HepG2 (cell line): ENCODE data around the gene SULT2B1. TPM values are rescaled to one million over a fixed set of nuclear protein-coding genes. Genes with fewer than 3 reads are reported as not detected.

Experiments used
- ATAC-seq: fragments of 200-7000 bp; cut with Tn5 transposase; 3 replicates; pipeline ENCODE4 v1.9.1; 2020; ENCODE audit warnings: mild to moderate bottlenecking, moderate library complexity
- BruUV-seq: library from RNA; stranded (reverse); fragments of 400-500 nt; replicated peaks from 2 replicates; lab custom pipeline; 2021; lab: Mats Ljungman, UMichigan
- CTCF ChIA-PET: fragments of 300-600 bp; formaldehyde crosslinking; extraction: SDS; loops from one replicate; lab custom pipeline; 2021; ENCODE audit warnings: low total read pairs, inconsistent platforms, low intra/inter-chr PET ratio; lab: Yijun Ruan, JAX
- POLR2A ChIA-PET: fragments of 350-600 bp; sonication (Branson Sonifier 250); formaldehyde crosslinking; loops from one replicate; lab custom pipeline; 2020; ENCODE audit warnings: antibody characterized with exemption, inconsistent platforms; lab: Yijun Ruan, JAX
- DNase-seq: peaks from one replicate; pipeline ENCODE4 v3.0.0-alpha.2; 2015; ENCODE audit warnings: low spot score
- FAIRE-seq: peaks from 3 replicates; lab custom pipeline; 2011; peaks lifted over from hg19 to GRCh38; lab: Jason Lieb, UNC
- H2AFZ ChIP-seq: one replicate; pipeline ENCODE4 v1.6.1; 2011; ENCODE audit warnings: low read length, inconsistent platforms
- H3K27ac ChIP-seq: fragments of 300-600 bp; 3 replicates; pipeline ENCODE4 v1.8.0; 2011; ENCODE audit warnings: mixed run types, mild to moderate bottlenecking, mixed read lengths, low read length, inconsistent platforms; ENCODE audit not compliant: insufficient read depth; ENCODE audit errors: extremely low read length
- H3K27me3 ChIP-seq, 2 experiments: fragments of 200-600 bp in 1 of 2; 2 replicates in 1 of 2; 3 replicates in 1 of 2; pipeline versions ENCODE4 v1.6.0 to v1.8.0; 2011; ENCODE audit warnings: low read length in 2 of 2, mild to moderate bottlenecking in 2 of 2, moderate library complexity in 2 of 2, inconsistent platforms in 1 of 2; ENCODE audit not compliant: insufficient read depth in 2 of 2, control insufficient read depth in 1 of 2
- H3K36me3 ChIP-seq, 2 experiments: fragments of 200-600 bp in 1 of 2; replicated peaks in 1 of 2; 2 replicates in 1 of 2; 3 replicates in 1 of 2; pipeline versions ENCODE4 v1.5.1 to v1.8.0; 2011; ENCODE audit warnings: low read length in 2 of 2, inconsistent platforms in 1 of 2; ENCODE audit not compliant: insufficient read depth in 2 of 2, control insufficient read depth in 1 of 2
- H3K4me1 ChIP-seq: 2 replicates; pipeline ENCODE4 v1.5.1; 2012; ENCODE audit warnings: low read length, inconsistent platforms; ENCODE audit not compliant: insufficient read depth
- H3K4me2 ChIP-seq: 2 replicates; pipeline ENCODE4 v1.6.0; 2011; ENCODE audit warnings: low read depth, low read length, inconsistent platforms
- H3K4me3 ChIP-seq, 3 experiments: fragments of 200-600 bp in 1 of 3; sonication (generic), shearing (Covaris generic) in 1 of 3; replicated peaks in 1 of 3; 2 replicates each; pipeline ENCODE4 v1.5.1; 2011 to 2016; ENCODE audit warnings: low read length in 3 of 3, inconsistent platforms in 2 of 3, low read depth in 2 of 3, mild to moderate bottlenecking in 2 of 3, control low read depth in 1 of 3, mixed read lengths in 1 of 3; ENCODE audit not compliant: insufficient read depth in 1 of 3
- H3K79me2 ChIP-seq: one replicate; pipeline ENCODE4 v1.6.1; 2011; ENCODE audit warnings: low read length, inconsistent platforms; ENCODE audit not compliant: insufficient read depth
- H3K9ac ChIP-seq: 2 replicates; pipeline ENCODE4 v1.6.0; 2011; ENCODE audit warnings: mild to moderate bottlenecking, low read depth, low read length, inconsistent platforms; ENCODE audit not compliant: insufficient read depth
- H3K9me3 ChIP-seq: 2 replicates; pipeline ENCODE4 v1.5.1; 2012; ENCODE audit warnings: mild to moderate bottlenecking, low read length
- H4K20me1 ChIP-seq: 2 replicates; pipeline ENCODE4 v1.6.0; 2011; ENCODE audit warnings: inconsistent platforms, mild to moderate bottlenecking, low read length, moderate library complexity; ENCODE audit not compliant: insufficient read depth
- SP5 ChIP-seq: IDR thresholded peaks from 2 replicates; pipeline ENCODE4 v1.6.1; 2016; ENCODE audit warnings: low read depth, borderline replicate concordance
- ZBTB7B ChIP-seq: sonication (generic); formaldehyde crosslinking; IDR thresholded peaks from 2 replicates; pipeline ENCODE4 v1.4.0; 2020; ENCODE audit warnings: missing genetic modification reagents
- ZFP1 ChIP-seq: IDR thresholded peaks from 2 replicates; pipeline ENCODE4 v1.6.1; 2016
- ZNF17 ChIP-seq: sonication (generic); formaldehyde crosslinking; IDR thresholded peaks from 2 replicates; pipeline ENCODE4 v1.5.0; 2020; ENCODE audit warnings: mild to moderate bottlenecking, missing genetic modification reagents
- ZNF780A ChIP-seq: sonication (generic); formaldehyde crosslinking; IDR thresholded peaks from 2 replicates; pipeline ENCODE4 v1.8.0; 2022; ENCODE audit warnings: mild to moderate bottlenecking, missing genetic modification reagents, moderate library complexity
- WGBS: methylation state at CpG from one replicate; pipeline ENCODE4 v1.1.6; 2017; ENCODE audit warnings: low lambda C conversion rate; 5-methylcytosine and 5-hydroxymethylcytosine counted together
- in situ Hi-C: cut with HindIII; loops from 2 replicates; pipeline ENCODE4 v1.10.0; 2017; ENCODE audit warnings: low pct_unique_long_range_greater_than_20kb; ENCODE audit not compliant: extremely low pct_ligation_motif_present
- intact Hi-C: fragments of 100-400 bp; cut with micrococcal nuclease; formaldehyde crosslinking; loops from one replicate; pipeline ENCODE4 v1.10.0; 2022; ENCODE audit not compliant: unreplicated experiment
- polyA plus RNA-seq, 8 experiments: library from polyadenylated mRNA; depleted of rRNA in 3 of 8; stranded (reverse) in 7 of 8; unstranded in 1 of 8; fragments of >200 nt; fragmentation: Illumina TruSeq in 4 of 8; extraction: Trizol in 4 of 8; gene quantifications; 2 replicates each; pipeline versions ENCODE4 v1.2.1 to v1.2.3, GENCODE V29; 2011 to 2016; ENCODE audit warnings: low read depth in 4 of 8, missing spikeins in 1 of 8, mixed read lengths in 1 of 8; ENCODE audit not compliant: insufficient read depth in 1 of 8
- total RNA-seq, 5 experiments: library from RNA; depleted of rRNA; stranded (reverse); fragments of >200 nt; fragmentation: Illumina TruSeq; extraction: Trizol; gene quantifications; 2 replicates each; pipeline ENCODE4 v1.2.3, GENCODE V29; 2016; ENCODE audit warnings: low read depth in 1 of 5
- TF ChIP-seq, protein P1 (sequence below): sonication (generic); formaldehyde crosslinking; IDR thresholded peaks from 2 replicates; pipeline ENCODE4 v1.5.0; 2020; ENCODE audit warnings: mild to moderate bottlenecking, missing genetic modification reagents, moderate library complexity
- TF ChIP-seq, protein P2 (sequence below): sonication (generic); formaldehyde crosslinking; IDR thresholded peaks from 2 replicates; pipeline ENCODE4 v1.4.0; 2020; ENCODE audit warnings: missing genetic modification reagents

Gene SULT2B1
- total and polyA plus RNA-seq, 2 of the 13 experiments (the other 11 are each of a cell fraction or from before 2014, with no cell fraction given) = 0.13 TPM; not detected in 1

GRCh38 chr19:48591021-48591420 is 39.0 kb downstream of the SULT2B1 start:
- Histone ChIP-seq H3K79me2 (no peaks in the 10 kb centered on the region), H3K27ac (no peak overlapping the region), H2AFZ (no peak overlapping the region), H4K20me1 (no peaks in the 10 kb centered on the region), H3K36me3 (no peaks in the 10 kb centered on the region), H3K9ac (no peak overlapping the region), H3K27me3 (peaks cover 1 to 3% of the 10 kb centered on the region in 2 experiments; a peak in 2 of 5 replicates), H3K4me2 (no peak overlapping the region), H3K9me3 (no peaks in the 10 kb centered on the region), H3K4me1 (peaks cover 8% of the 10 kb centered on the region; the same call in 1 of the 2 replicates), H3K4me3 (no peak overlapping the region)
- FAIRE-seq = no peak
- TF ChIP-seq SP5 (CRISPR knock-in tag) (no peak), ZFP1 (CRISPR knock-in tag) (no peak), ZNF17 (CRISPR knock-in tag) (no peak), ZNF780A (CRISPR knock-in tag) (no peak), ZBTB7B (CRISPR knock-in tag) (no peak)
- TF ChIP-seq, protein P1, sequence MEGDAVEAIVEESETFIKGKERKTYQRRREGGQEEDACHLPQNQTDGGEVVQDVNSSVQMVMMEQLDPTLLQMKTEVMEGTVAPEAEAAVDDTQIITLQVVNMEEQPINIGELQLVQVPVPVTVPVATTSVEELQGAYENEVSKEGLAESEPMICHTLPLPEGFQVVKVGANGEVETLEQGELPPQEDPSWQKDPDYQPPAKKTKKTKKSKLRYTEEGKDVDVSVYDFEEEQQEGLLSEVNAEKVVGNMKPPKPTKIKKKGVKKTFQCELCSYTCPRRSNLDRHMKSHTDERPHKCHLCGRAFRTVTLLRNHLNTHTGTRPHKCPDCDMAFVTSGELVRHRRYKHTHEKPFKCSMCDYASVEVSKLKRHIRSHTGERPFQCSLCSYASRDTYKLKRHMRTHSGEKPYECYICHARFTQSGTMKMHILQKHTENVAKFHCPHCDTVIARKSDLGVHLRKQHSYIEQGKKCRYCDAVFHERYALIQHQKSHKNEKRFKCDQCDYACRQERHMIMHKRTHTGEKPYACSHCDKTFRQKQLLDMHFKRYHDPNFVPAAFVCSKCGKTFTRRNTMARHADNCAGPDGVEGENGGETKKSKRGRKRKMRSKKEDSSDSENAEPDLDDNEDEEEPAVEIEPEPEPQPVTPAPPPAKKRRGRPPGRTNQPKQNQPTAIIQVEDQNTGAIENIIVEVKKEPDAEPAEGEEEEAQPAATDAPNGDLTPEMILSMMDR (CRISPR knock-in tag) = 0 out of 2 replicates have a peak, but pooled peaks have one; percentile 9
- TF ChIP-seq, protein P2, sequence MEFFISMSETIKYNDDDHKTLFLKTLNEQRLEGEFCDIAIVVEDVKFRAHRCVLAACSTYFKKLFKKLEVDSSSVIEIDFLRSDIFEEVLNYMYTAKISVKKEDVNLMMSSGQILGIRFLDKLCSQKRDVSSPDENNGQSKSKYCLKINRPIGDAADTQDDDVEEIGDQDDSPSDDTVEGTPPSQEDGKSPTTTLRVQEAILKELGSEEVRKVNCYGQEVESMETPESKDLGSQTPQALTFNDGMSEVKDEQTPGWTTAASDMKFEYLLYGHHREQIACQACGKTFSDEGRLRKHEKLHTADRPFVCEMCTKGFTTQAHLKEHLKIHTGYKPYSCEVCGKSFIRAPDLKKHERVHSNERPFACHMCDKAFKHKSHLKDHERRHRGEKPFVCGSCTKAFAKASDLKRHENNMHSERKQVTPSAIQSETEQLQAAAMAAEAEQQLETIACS (CRISPR knock-in tag) = no peak
- peak; percentile 26; the same call in 1 of the 3 replicates for ATAC-seq
- no TSS peak for BruUV-seq
- DNase-seq = no peak
- ChIA-PET POLR2A (no interaction called here), CTCF (interaction anchor here (1.2 kb wide), 1 partner anchor 17 kb away, joined by 3 read pairs; no protein-coding TSS in a partner anchor)
- 41% methylated on average over 5 of the region's 5 CpGs for WGBS
- in situ Hi-C loops (no loop called here), intact Hi-C loops (no loop called here)
